ENCODE data around the gene HDAC11.

- TF ChIP-seq CTCF (conservative IDR thresholded peaks at IDR 0.05; ENCODE audit: low read depth, low read length) = no peak
- TF ChIP-seq EZH2 (IDR thresholded peaks at IDR 0.05; ENCODE audit: borderline replicate concordance, low read depth, low read length, poor library complexity, severe bottlenecking) = no peak
Measured at GRCh38 chr3:13513051-13513912, 33.2 kb downstream of the HDAC11 start.
